ENCODE measurements around the gene CCNB2.

Gene CCNB2

DNA sequence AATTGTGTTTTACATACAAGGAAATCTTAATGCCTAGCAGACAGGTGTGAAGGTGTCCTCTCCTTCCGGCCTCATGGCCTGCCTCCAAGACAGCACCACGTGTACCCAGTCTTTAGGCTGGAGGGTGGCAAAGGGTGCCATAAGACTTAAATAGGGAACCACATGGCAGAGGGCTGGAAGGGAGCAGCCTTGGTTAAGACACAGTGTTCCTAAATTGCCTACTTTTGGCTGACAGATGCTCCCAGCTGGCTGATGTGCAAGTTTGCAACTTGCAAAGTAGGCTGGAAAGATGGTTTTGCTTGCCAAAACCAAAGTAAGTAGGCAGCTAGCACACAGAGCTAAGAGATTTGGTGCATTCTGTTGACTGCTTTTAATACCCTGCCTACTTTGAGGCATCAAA is 45.2 kb downstream of the CCNB2 start:
- WGBS, 2 experiments: 93 to 95% methylated on average over 2 of the region's 2 CpGs
- H3K4me1 ChIP-seq (ENCODE audit: control insufficient read depth, insufficient read depth, low read length): no peaks in the 10 kb centered on the region
- no peak overlapping the region for H3K27ac ChIP-seq (ENCODE audit: insufficient read depth, low read depth, low read length, poor library complexity, severe bottlenecking)
- no peaks in the 10 kb centered on the region for H3K36me3 ChIP-seq (ENCODE audit: control insufficient read depth, insufficient read depth, low read length)
- H3K9me3 ChIP-seq (ENCODE audit: control insufficient read depth, low read length): no peaks in the 10 kb centered on the region
- no peaks in the 10 kb centered on the region for H3K27me3 ChIP-seq (ENCODE audit: control insufficient read depth, insufficient read depth, low read length, poor library complexity, severe bottlenecking)
- no peak overlapping the region for H3K4me3 ChIP-seq (ENCODE audit: insufficient read depth, low read depth, low read length)

DNA sequence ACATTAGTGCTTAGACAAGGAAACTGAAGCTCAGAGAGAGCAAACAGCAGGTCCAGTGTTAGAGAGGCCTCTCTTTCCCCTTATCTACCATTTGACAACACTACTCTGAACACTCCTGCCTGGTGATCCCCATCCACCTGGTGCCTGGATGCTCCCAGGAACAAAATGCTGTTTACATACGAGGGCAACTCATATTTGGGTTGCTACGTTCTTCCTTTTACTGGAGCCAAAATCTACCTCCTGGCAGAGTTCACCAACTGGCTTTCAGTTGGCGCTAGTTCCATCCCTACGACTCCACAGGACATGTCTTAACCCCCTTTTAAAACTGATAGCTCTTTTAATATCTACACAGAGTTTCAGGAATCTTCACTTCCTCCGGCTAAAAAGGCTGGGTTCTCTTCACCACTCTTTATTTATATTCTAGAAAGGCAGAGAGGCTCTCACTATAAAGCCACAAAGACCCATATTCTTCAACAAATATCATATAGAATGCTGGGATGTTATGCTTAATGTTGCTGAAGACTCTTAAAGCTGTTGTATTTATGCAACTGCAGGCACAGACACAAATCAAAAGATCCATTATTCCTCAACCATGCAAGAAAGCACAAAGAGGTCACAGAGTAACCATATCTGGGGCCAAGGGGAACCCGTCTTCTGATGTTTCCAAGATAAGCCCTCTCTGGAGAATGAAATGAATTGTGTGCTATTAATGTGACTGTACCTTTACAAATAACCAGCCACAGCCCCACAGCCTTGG is 47.9 kb downstream of the CCNB2 start:
- H3K4me3 ChIP-seq (ENCODE audit: insufficient read depth, low read depth, low read length): no peak overlapping the region
- WGBS, 2 experiments: 94 to 95% methylated on average over 6 of the region's 6 CpGs
- H3K9me3 ChIP-seq (ENCODE audit: control insufficient read depth, low read length): no peaks in the 10 kb centered on the region
- no peak overlapping the region for H3K27ac ChIP-seq (ENCODE audit: insufficient read depth, low read depth, low read length, poor library complexity, severe bottlenecking)
- H3K4me1 ChIP-seq (ENCODE audit: control insufficient read depth, insufficient read depth, low read length): no peaks in the 10 kb centered on the region
- H3K27me3 ChIP-seq (ENCODE audit: control insufficient read depth, insufficient read depth, low read length, poor library complexity, severe bottlenecking): no peaks in the 10 kb centered on the region
- H3K36me3 ChIP-seq (ENCODE audit: control insufficient read depth, insufficient read depth, low read length): no peaks in the 10 kb centered on the region

DNA sequence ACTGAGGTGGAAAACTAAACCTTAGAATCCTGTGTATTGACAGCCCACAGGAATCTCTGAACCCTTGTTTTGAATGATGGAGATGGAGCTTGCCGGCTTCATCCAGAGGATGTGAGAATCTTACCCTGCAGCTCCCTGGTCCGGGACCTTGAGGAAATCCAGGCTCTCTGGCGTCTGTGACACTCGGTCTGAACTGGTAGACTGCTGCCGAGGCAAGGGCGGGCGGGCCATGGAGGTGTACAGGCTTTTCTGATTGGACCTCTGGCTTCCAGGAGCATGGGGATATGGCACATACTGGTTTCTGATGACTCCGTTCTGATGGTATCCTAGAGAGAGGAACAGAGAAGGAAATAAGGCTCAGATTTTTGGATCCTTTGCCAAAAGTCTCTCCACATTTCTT is 48.5 kb downstream of the CCNB2 start:
- no peaks in the 10 kb centered on the region for H3K36me3 ChIP-seq (ENCODE audit: control insufficient read depth, insufficient read depth, low read length)
- WGBS, 2 experiments: 92 to 96% methylated on average over 8 of the region's 8 CpGs

DNA sequence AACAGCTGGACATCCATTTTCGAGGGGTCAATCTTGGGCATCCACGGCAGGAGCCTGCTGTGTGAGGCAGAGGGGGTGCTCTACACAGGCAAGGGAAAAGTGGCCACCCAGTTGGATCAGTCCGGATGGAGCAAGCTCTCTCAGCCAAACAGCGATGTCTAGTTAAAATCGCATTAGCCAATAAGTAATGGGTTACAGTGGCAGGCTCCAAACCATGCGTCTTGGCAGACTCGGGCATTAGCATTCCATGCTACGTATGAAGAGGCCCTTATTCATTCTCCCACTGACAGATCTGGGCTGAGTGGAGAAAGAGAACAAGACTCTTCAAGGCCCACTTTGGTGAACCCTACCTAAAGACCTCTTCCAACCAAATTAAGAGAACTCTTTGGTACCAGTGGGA is 49.3 kb downstream of the CCNB2 start:
- no peaks in the 10 kb centered on the region for H3K4me1 ChIP-seq (ENCODE audit: control insufficient read depth, insufficient read depth, low read length)
- no peaks in the 10 kb centered on the region for H3K36me3 ChIP-seq (ENCODE audit: control insufficient read depth, insufficient read depth, low read length)
- H3K27me3 ChIP-seq (ENCODE audit: control insufficient read depth, insufficient read depth, low read length, poor library complexity, severe bottlenecking): no peaks in the 10 kb centered on the region
- no peak overlapping the region for H3K27ac ChIP-seq (ENCODE audit: insufficient read depth, low read depth, low read length, poor library complexity, severe bottlenecking)
- H3K4me3 ChIP-seq (ENCODE audit: insufficient read depth, low read depth, low read length): no peak overlapping the region
- 94 to 95% methylated on average over 8 of the region's 8 CpGs for WGBS, 2 experiments
- H3K9me3 ChIP-seq (ENCODE audit: control insufficient read depth, low read length): no peaks in the 10 kb centered on the region

More for the DNA sequence above, 48.5 kb downstream of the CCNB2 start:
- Histone ChIP-seq H3K27ac (ENCODE audit: insufficient read depth, low read depth, low read length, poor library complexity, severe bottlenecking) (no peak overlapping the region), H3K4me1 (ENCODE audit: control insufficient read depth, insufficient read depth, low read length) (no peaks in the 10 kb centered on the region), H3K4me3 (ENCODE audit: insufficient read depth, low read depth, low read length) (no peak overlapping the region), H3K27me3 (ENCODE audit: control insufficient read depth, insufficient read depth, low read length, poor library complexity, severe bottlenecking) (no peaks in the 10 kb centered on the region), H3K9me3 (ENCODE audit: control insufficient read depth, low read length) (no peaks in the 10 kb centered on the region)

DNA sequence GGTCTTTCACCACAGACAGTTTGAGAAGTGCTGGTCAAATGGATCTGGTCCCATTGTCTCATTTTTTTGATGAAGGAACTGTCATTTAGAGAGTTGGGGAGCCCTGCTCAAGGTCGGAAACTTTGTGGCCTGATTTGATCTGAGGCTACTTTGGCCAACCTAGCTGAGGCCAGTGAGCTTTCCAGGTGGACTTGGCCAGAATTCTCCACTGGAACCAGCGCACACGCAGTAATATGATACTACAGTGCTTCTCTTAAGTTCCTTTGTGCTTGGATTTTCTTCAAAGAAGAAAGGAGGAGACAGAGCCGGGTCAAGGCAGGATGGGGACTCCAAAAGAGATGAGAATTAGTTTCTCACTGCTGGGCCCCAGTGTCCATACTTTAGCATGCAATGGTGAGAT is 50.5 kb downstream of the CCNB2 start:
- H3K4me3 ChIP-seq (ENCODE audit: insufficient read depth, low read depth, low read length): no peak overlapping the region
- no peaks in the 10 kb centered on the region for H3K27me3 ChIP-seq (ENCODE audit: control insufficient read depth, insufficient read depth, low read length, poor library complexity, severe bottlenecking)
- no peaks in the 10 kb centered on the region for H3K36me3 ChIP-seq (ENCODE audit: control insufficient read depth, insufficient read depth, low read length)
- H3K4me1 ChIP-seq (ENCODE audit: control insufficient read depth, insufficient read depth, low read length): no peaks in the 10 kb centered on the region
- 89 to 91% methylated on average over 4 of the region's 4 CpGs for WGBS, 2 experiments
- H3K9me3 ChIP-seq (ENCODE audit: control insufficient read depth, low read length): no peaks in the 10 kb centered on the region
- no peak overlapping the region for H3K27ac ChIP-seq (ENCODE audit: insufficient read depth, low read depth, low read length, poor library complexity, severe bottlenecking)

DNA sequence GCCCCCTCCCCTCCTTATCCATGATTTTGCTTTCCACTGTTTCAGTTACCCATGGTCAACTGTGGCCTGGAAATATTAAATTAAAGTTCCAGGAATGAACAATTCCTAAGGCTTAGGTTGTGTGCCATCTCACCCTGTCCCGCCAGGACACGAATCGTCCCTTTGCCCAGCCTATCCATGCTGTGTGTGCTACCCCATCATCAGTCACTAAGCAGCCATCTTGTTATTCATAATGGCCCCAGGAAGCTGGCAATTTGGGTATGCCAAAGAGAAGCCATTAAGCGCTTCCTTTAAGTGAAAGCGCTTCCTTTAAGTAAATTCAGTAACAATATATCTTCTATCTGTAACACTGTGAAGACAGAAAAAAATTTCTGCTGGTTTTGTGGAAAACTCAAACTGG is 52.5 kb downstream of the CCNB2 start:
- WGBS, 2 experiments: 91 to 95% methylated on average over 3 to 5 of the region's 5 CpGs
- no peaks in the 10 kb centered on the region for H3K27me3 ChIP-seq (ENCODE audit: control insufficient read depth, insufficient read depth, low read length, poor library complexity, severe bottlenecking)
- H3K9me3 ChIP-seq (ENCODE audit: control insufficient read depth, low read length): no peaks in the 10 kb centered on the region
- H3K27ac ChIP-seq (ENCODE audit: insufficient read depth, low read depth, low read length, poor library complexity, severe bottlenecking): no peak overlapping the region
- no peak overlapping the region for H3K4me3 ChIP-seq (ENCODE audit: insufficient read depth, low read depth, low read length)
- H3K36me3 ChIP-seq (ENCODE audit: control insufficient read depth, insufficient read depth, low read length): no peaks in the 10 kb centered on the region
- H3K4me1 ChIP-seq (ENCODE audit: control insufficient read depth, insufficient read depth, low read length): no peaks in the 10 kb centered on the region

DNA sequence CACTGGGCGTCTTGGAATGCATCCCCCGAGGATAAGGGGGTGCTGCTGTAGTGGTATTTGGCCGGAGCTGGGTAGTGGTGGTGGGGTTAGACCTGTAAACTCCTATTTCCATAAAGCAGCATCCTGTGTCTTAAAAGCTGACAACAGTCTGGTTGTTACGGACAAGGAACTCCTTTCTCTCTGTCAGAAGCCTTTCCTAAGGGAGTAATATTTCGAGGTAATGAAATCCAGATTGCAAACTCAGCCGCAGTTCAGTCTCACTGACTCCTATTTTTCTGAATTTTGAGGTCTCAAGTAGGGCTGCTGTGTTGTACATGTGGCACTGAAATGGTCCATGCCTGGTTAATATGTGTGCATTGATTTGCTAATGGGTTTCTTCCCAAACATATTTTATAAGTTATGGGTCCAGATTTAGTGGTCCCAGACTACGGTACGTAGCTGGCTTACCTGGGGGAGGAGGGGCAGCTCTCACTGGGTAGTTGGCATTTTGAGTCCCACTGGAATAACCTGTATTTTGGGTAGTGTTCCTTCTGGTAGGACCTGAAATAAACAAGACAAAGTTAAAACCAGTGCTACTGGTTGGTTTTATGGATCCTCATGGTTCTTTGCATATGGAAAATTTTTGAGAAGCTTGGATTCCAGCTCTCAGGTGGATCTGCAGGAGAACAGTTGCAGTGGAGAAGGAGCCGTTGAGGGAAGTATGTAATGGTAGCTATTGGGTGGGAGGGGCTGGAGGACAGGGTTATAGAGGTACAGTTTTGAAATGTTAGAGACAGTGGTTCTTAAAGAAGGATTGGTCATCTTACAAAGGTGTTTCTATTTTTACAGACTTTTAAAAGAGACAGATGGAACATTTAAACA is 53.1 kb downstream of the CCNB2 start:
- Histone ChIP-seq H3K4me1 (ENCODE audit: control insufficient read depth, insufficient read depth, low read length) (no peaks in the 10 kb centered on the region), H3K9me3 (ENCODE audit: control insufficient read depth, low read length) (no peaks in the 10 kb centered on the region), H3K4me3 (ENCODE audit: insufficient read depth, low read depth, low read length) (no peak overlapping the region), H3K36me3 (ENCODE audit: control insufficient read depth, insufficient read depth, low read length) (no peaks in the 10 kb centered on the region), H3K27ac (ENCODE audit: insufficient read depth, low read depth, low read length, poor library complexity, severe bottlenecking) (no peak overlapping the region), H3K27me3 (ENCODE audit: control insufficient read depth, insufficient read depth, low read length, poor library complexity, severe bottlenecking) (no peaks in the 10 kb centered on the region)
- 94 to 97% methylated on average over 9 of the region's 9 CpGs for WGBS, 2 experiments

DNA sequence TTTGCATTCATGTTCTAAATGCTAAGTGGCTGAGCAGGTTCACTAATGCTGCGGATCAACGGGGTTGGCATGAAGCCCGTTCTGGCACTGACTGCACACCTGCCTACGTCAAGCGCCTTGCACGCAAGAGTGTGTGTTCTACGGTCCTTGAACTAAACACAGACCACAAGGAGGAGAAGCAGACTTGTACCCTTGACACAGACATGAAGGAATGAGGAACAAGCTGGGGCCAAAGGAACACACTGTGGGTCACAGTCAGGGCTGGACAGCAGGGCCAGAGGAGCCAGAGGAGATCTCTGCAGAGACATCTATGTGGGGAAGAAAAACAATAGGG is 53.7 kb downstream of the CCNB2 start:
- 97% methylated on average over 7 of the region's 7 CpGs for WGBS, 2 experiments
- Histone ChIP-seq H3K36me3 (ENCODE audit: control insufficient read depth, insufficient read depth, low read length) (no peaks in the 10 kb centered on the region), H3K27me3 (ENCODE audit: control insufficient read depth, insufficient read depth, low read length, poor library complexity, severe bottlenecking) (no peaks in the 10 kb centered on the region), H3K4me3 (ENCODE audit: insufficient read depth, low read depth, low read length) (no peak overlapping the region), H3K27ac (ENCODE audit: insufficient read depth, low read depth, low read length, poor library complexity, severe bottlenecking) (no peak overlapping the region), H3K4me1 (ENCODE audit: control insufficient read depth, insufficient read depth, low read length) (no peaks in the 10 kb centered on the region), H3K9me3 (ENCODE audit: control insufficient read depth, low read length) (no peaks in the 10 kb centered on the region)

DNA sequence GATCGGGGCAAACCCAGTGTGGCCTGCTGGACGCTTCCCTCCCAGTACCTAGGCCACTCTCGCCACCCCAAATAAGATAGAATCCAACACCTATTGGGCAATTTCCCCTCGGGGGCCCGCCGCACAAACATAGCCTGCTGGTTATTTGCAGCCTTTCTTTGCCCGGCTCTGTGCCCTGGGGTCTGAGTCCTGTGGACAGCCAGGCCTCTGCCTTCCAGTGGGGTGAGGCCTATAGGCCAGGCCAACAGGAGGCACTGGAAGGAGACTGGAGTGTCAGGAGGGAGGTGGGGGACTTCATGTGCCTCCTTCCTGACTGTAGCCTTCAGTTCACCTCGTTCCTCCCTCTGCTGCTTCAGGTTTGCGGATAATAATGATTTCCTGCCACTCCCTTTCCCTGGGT is 54.3 kb downstream of the CCNB2 start:
- Histone ChIP-seq H3K36me3 (ENCODE audit: control insufficient read depth, insufficient read depth, low read length) (no peaks in the 10 kb centered on the region), H3K4me3 (ENCODE audit: insufficient read depth, low read depth, low read length) (no peak overlapping the region)

DNA sequence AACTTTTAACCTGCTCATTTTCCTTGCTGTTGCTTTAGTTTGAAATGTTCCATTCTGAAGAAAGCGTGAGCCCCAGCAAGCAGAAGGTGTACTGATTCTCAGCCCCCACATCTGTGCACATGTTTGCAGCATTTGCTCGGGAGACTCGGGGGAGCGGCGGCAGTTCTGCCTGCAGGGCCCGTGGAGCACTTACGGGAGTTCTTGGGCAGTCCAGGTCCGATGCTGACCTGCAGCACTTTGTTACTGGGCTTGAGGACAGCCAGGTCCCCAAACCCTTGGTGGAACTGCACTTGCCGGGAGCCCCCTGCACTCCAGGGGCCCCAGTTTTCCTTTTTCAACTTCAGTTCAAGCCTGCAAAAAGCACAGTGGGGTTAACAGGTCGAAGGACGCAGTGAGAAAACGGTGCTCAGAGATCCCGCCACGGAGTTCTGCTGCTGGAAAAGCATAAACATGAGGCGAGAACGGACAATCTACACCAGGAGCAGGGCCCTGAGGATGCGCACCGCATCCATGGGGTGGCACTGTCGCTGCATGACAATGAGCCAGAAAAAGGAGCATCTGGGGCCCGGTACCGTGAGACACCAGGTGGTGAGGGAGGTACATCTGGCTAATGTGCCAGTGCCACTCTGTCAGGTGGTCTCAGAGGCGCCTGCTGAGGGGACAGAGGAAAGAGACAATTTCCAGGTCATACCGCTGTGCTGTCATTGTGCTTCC is 56.1 kb downstream of the CCNB2 start:
- WGBS, 2 experiments: 84 to 85% methylated on average over 23 of the region's 23 CpGs
- H3K9me3 ChIP-seq (ENCODE audit: control insufficient read depth, low read length): no peaks in the 10 kb centered on the region
- H3K27me3 ChIP-seq (ENCODE audit: control insufficient read depth, insufficient read depth, low read length, poor library complexity, severe bottlenecking): no peaks in the 10 kb centered on the region
- H3K4me3 ChIP-seq (ENCODE audit: insufficient read depth, low read depth, low read length): no peak overlapping the region
- H3K36me3 ChIP-seq (ENCODE audit: control insufficient read depth, insufficient read depth, low read length): no peaks in the 10 kb centered on the region
- no peaks in the 10 kb centered on the region for H3K4me1 ChIP-seq (ENCODE audit: control insufficient read depth, insufficient read depth, low read length)
- no peak overlapping the region for H3K27ac ChIP-seq (ENCODE audit: insufficient read depth, low read depth, low read length, poor library complexity, severe bottlenecking)

More for the DNA sequence above, 54.3 kb downstream of the CCNB2 start:
- 91 to 95% methylated on average over 9 of the region's 9 CpGs for WGBS, 2 experiments
- Histone ChIP-seq H3K9me3 (ENCODE audit: control insufficient read depth, low read length) (no peaks in the 10 kb centered on the region), H3K4me1 (ENCODE audit: control insufficient read depth, insufficient read depth, low read length) (no peaks in the 10 kb centered on the region), H3K27me3 (ENCODE audit: control insufficient read depth, insufficient read depth, low read length, poor library complexity, severe bottlenecking) (no peaks in the 10 kb centered on the region), H3K27ac (ENCODE audit: insufficient read depth, low read depth, low read length, poor library complexity, severe bottlenecking) (no peak overlapping the region)
